IMR-90 (cell line): ENCODE results near the gene FAM168A. TPM values are rescaled to one million over a fixed set of nuclear protein-coding genes. Genes with fewer than 3 reads are reported as not detected.

Experiments used
- ATAC-seq: fragments of 200-7000 bp; cut with Tn5 transposase; 2 replicates; pipeline ENCODE4 v1.9.1; 2020; ENCODE audit warnings: low read depth, mild to moderate bottlenecking, moderate library complexity
- BruUV-seq: library from RNA; stranded (reverse); fragments of 400-500 nt; replicated peaks from 2 replicates; lab custom pipeline; 2021; lab: Mats Ljungman, UMichigan
- CTCF ChIA-PET: fragments of 300-600 bp; formaldehyde crosslinking; extraction: SDS; loops from one replicate; lab custom pipeline; 2021; ENCODE audit warnings: antibody characterized with exemption; lab: Yijun Ruan, JAX
- POLR2A ChIA-PET: fragments of 300-600 bp; sonication (Branson Sonifier 250); formaldehyde crosslinking; loops from one replicate; lab custom pipeline; 2022; ENCODE audit warnings: antibody characterized with exemption; ENCODE audit not compliant: unreplicated experiment; lab: Charles Lee
- DNase-seq: peaks from one replicate; pipeline ENCODE4 v3.0.0; 2013
- H2AFZ ChIP-seq: replicated peaks from 2 replicates; pipeline ENCODE3; 2013; ENCODE audit warnings: low read length, mild to moderate bottlenecking; ENCODE audit not compliant: poor library complexity
- H2AK5ac ChIP-seq: 2 replicates; pipeline ENCODE4 v1.6.1; 2013; ENCODE audit warnings: low read depth, low read length, inconsistent platforms
- H2AK9ac ChIP-seq: replicated peaks from 2 replicates; pipeline ENCODE3; 2013; ENCODE audit warnings: mild to moderate bottlenecking, low read depth, low read length, moderate library complexity; ENCODE audit not compliant: poor library complexity
- H2BK120ac ChIP-seq: 2 replicates; pipeline ENCODE4 v1.6.1; 2013; ENCODE audit warnings: low read depth, low read length, inconsistent platforms
- H2BK15ac ChIP-seq: 3 replicates; pipeline ENCODE4 v1.6.1; 2013; ENCODE audit warnings: low read depth, low read length, inconsistent platforms
- H2BK20ac ChIP-seq: 2 replicates; pipeline ENCODE4 v1.6.1; 2013; ENCODE audit warnings: low read depth, mild to moderate bottlenecking, inconsistent platforms, low read length, moderate library complexity
- H2BK5ac ChIP-seq: 2 replicates; pipeline ENCODE4 v1.6.1; 2013; ENCODE audit warnings: mild to moderate bottlenecking, low read depth, low read length, inconsistent platforms; ENCODE audit not compliant: poor library complexity, severe bottlenecking
- H3K14ac ChIP-seq: replicated peaks from 2 replicates; pipeline ENCODE4 v1.6.1; 2013; ENCODE audit warnings: low read depth, low read length, inconsistent platforms
- H3K18ac ChIP-seq: 2 replicates; pipeline ENCODE4 v1.6.1; 2013; ENCODE audit warnings: low read depth, low read length, control low read depth
- H3K23ac ChIP-seq: 2 replicates; pipeline ENCODE4 v1.6.1; 2013; ENCODE audit warnings: low read depth, low read length, inconsistent platforms
- H3K27ac ChIP-seq: 2 replicates; pipeline ENCODE4 v1.5.1; 2013; ENCODE audit warnings: mild to moderate bottlenecking, control low read depth, low read length; ENCODE audit not compliant: insufficient read depth
- H3K27me3 ChIP-seq: 2 replicates; pipeline ENCODE4 v1.6.1; 2013; ENCODE audit warnings: low read length; ENCODE audit not compliant: control insufficient read depth, insufficient read depth
- H3K36me3 ChIP-seq: 2 replicates; pipeline ENCODE4 v1.6.1; 2013; ENCODE audit warnings: low read length, mixed read lengths; ENCODE audit not compliant: control insufficient read depth, insufficient read depth
- H3K4ac ChIP-seq: 2 replicates; pipeline ENCODE4 v1.6.1; 2013; ENCODE audit warnings: low read depth, low read length, inconsistent platforms
- H3K4me1 ChIP-seq: 2 replicates; pipeline ENCODE4 v1.6.1; 2013; ENCODE audit warnings: low read length, mixed read lengths; ENCODE audit not compliant: control insufficient read depth, insufficient read depth
- H3K4me2 ChIP-seq: 2 replicates; pipeline ENCODE4 v1.6.1; 2013; ENCODE audit warnings: low read depth, mild to moderate bottlenecking, control low read depth, low read length, moderate library complexity
- H3K4me3 ChIP-seq: 2 replicates; pipeline ENCODE4 v1.5.1; 2013; ENCODE audit warnings: low read depth, mild to moderate bottlenecking, control low read depth, low read length, moderate library complexity; ENCODE audit not compliant: insufficient read depth
- H3K56ac ChIP-seq: 2 replicates; pipeline ENCODE4 v1.6.1; 2013; ENCODE audit warnings: low read length, inconsistent platforms; ENCODE audit not compliant: insufficient read depth; ENCODE audit errors: extremely low read depth
- H3K79me1 ChIP-seq, 2 experiments: 2 replicates each; pipeline ENCODE4 v1.6.1; 2013; ENCODE audit warnings: low read length in 2 of 2, inconsistent platforms in 1 of 2, low read depth in 1 of 2
- H3K9ac ChIP-seq: 2 replicates; pipeline ENCODE4 v1.6.1; 2013; ENCODE audit warnings: low read depth, low read length, control low read depth
- H3K9me1 ChIP-seq: 2 replicates; pipeline ENCODE4 v1.6.1; 2013; ENCODE audit warnings: low read length, inconsistent platforms; ENCODE audit not compliant: insufficient read depth
- H3K9me3 ChIP-seq: 2 replicates; pipeline ENCODE4 v1.6.1; 2013; ENCODE audit warnings: low read length; ENCODE audit not compliant: control insufficient read depth, insufficient read depth
- H4K20me1 ChIP-seq: 2 replicates; pipeline ENCODE4 v1.6.1; 2013; ENCODE audit warnings: low read length, inconsistent platforms; ENCODE audit not compliant: insufficient read depth
- H4K5ac ChIP-seq: 2 replicates; pipeline ENCODE4 v1.6.1; 2013; ENCODE audit warnings: mild to moderate bottlenecking, low read depth, low read length, control low read depth
- H4K8ac ChIP-seq, 2 experiments: 2 replicates each; pipeline ENCODE4 v1.6.1; 2013; ENCODE audit warnings: low read depth in 2 of 2, low read length in 2 of 2, control low read depth in 1 of 2, inconsistent platforms in 1 of 2
- H4K91ac ChIP-seq: 2 replicates; pipeline ENCODE4 v1.6.1; 2013; ENCODE audit warnings: low read depth, low read length, inconsistent platforms; ENCODE audit not compliant: insufficient read depth
- FOS ChIP-seq: fragments of 150-350 bp; IDR thresholded peaks from 2 replicates; pipeline ENCODE4 v1.6.1; 2016; ENCODE audit warnings: low read depth, low read length
- MXI1 ChIP-seq: IDR thresholded peaks from 2 replicates; pipeline ENCODE4 v1.6.1; 2012; ENCODE audit warnings: low read depth, mild to moderate bottlenecking, low read length, moderate library complexity, borderline replicate concordance
- WGBS, 2 experiments: methylation state at CpG; one replicate each; pipeline versions ENCODE4 v1.1.5 to v1.1.7; 2013; ENCODE audit warnings: missing lambda C conversion rate in 2 of 2; ENCODE audit not compliant: insufficient read length in 1 of 2; ENCODE audit errors: extremely low coverage in 2 of 2; 5-methylcytosine and 5-hydroxymethylcytosine counted together
- dilution Hi-C: fragments of 300-500 bp; cut with HindIII; formaldehyde crosslinking; loops from one replicate; pipeline ENCODE4 v1.14.3; 2018; ENCODE audit warnings: low sequenced_read_pairs; ENCODE audit not compliant: unreplicated experiment
- in situ Hi-C: fragments of 300-500 bp; cut with MboI; formaldehyde crosslinking; loops from 3 replicates; pipeline ENCODE4 v1.14.3; 2019; ENCODE audit warnings: low sequenced_read_pairs, inconsistent platforms, mixed read lengths
- intact Hi-C: fragments of 100-400 bp; cut with micrococcal nuclease; formaldehyde crosslinking; loops from 2 replicates; pipeline ENCODE4 v1.10.0; 2022
- polyA plus RNA-seq, 3 experiments: library from polyadenylated mRNA; depleted of rRNA; stranded (reverse); fragments of >200 nt; gene quantifications; 2 replicates each; pipeline ENCODE4 v1.2.3, GENCODE V29; 2012; ENCODE audit warnings: low replicate concordance in 1 of 3
- total RNA-seq: library from RNA; depleted of rRNA; stranded (reverse); fragments of >200 nt; gene quantifications from 2 replicates; pipeline ENCODE4 v1.2.3, GENCODE V29; 2012
- TF ChIP-seq, protein P1 (sequence below): fragments of 150-350 bp; IDR thresholded peaks from 2 replicates; pipeline ENCODE4 v1.6.1; 2016; ENCODE audit warnings: low read depth, mild to moderate bottlenecking, low read length, moderate library complexity, borderline replicate concordance

The FAM168A gene
- total and polyA plus RNA-seq, 2 of the 4 experiments (the other 2 are of a cell fraction), result 13.1 to 22.8 TPM

GRCh38 chr11:73465023-73465675 is 132.8 kb downstream of the FAM168A start:
- H3K4me3 ChIP-seq, result no peak overlapping the region
- no peak overlapping the region for H2BK15ac ChIP-seq
- no peak overlapping the region for H3K18ac ChIP-seq
- peaks cover 7% of the 10 kb centered on the region for H3K4me1 ChIP-seq
- H3K4ac ChIP-seq, result no peak overlapping the region
- no peak overlapping the region for H3K14ac ChIP-seq
- H2AK9ac ChIP-seq, result no peak overlapping the region
- no peak overlapping the region for H4K5ac ChIP-seq
- no peak overlapping the region for H2BK120ac ChIP-seq
- intact Hi-C loops, result no loop called here
- no peak overlapping the region for H2BK20ac ChIP-seq
- no peak overlapping the region for H2BK5ac ChIP-seq
- no peak overlapping the region for H4K91ac ChIP-seq
- H3K9me3 ChIP-seq, result no peaks in the 10 kb centered on the region
- ATAC-seq (no peak; the same call in 1 of the 2 replicates), DNase-seq (no peak)
- ChIA-PET CTCF (interaction anchor here (0.7 to 3.1 kb wide), 3 partner anchors 14 to 39 kb away, joined by 3 to 18 read pairs (median 3); no protein-coding TSS in a partner anchor), POLR2A (no interaction called here)
- peaks cover 8 to 10% of the 10 kb centered on the region in 2 experiments; a peak in 2 of 4 replicates for H3K79me1 ChIP-seq
- H3K27me3 ChIP-seq, result no peaks in the 10 kb centered on the region
- H3K27ac ChIP-seq, result no peak overlapping the region
- no peak overlapping the region for H4K8ac ChIP-seq
- no peak overlapping the region for H3K9ac ChIP-seq
- H2AK5ac ChIP-seq, result no peak overlapping the region
- peaks cover 1% of the 10 kb centered on the region; the same call in 1 of the 2 replicates for H4K20me1 ChIP-seq
- H3K4me2 ChIP-seq, result no peak overlapping the region
- no peak overlapping the region for H3K56ac ChIP-seq
- peaks cover under 1% of the 10 kb centered on the region; the same call in 1 of the 2 replicates for H3K36me3 ChIP-seq
- dilution Hi-C loops, result no loop called here
- in situ Hi-C loops, result no loop called here
- H3K9me1 ChIP-seq, result 0 out of 2 replicates have a peak, but pooled peaks cover 2% of the 10 kb centered on the region
- 78% methylated on average over 3 of the region's 3 CpGs; no CpG with 5 or more reads in 1 of the 2 experiments for WGBS, 2 experiments
- BruUV-seq, result no TSS peak
- H3K23ac ChIP-seq, result no peak overlapping the region
- no peak overlapping the region for H2AFZ ChIP-seq
- TF ChIP-seq, protein P1, sequence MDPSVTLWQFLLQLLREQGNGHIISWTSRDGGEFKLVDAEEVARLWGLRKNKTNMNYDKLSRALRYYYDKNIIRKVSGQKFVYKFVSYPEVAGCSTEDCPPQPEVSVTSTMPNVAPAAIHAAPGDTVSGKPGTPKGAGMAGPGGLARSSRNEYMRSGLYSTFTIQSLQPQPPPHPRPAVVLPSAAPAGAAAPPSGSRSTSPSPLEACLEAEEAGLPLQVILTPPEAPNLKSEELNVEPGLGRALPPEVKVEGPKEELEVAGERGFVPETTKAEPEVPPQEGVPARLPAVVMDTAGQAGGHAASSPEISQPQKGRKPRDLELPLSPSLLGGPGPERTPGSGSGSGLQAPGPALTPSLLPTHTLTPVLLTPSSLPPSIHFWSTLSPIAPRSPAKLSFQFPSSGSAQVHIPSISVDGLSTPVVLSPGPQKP, result no peak
- TF ChIP-seq MXI1, result no peak
- TF ChIP-seq FOS, result no peak
